ENCODE results near the gene SLC25A10.

The SLC25A10 gene

GRCh38 chr17:81711814-81712467 lies at the start of gene SLC25A10:
Gene SLC25A10, plus strand, starts transcription at chr17:81712284. Its CDS starts 143 bp downstream, at chr17:81712427.
- DNase-seq (ENCODE audit: low spot score): peak; percentile 75

- DNase-seq (ENCODE audit: low spot score): no peak
These were observed 48.0 kb upstream of the SLC25A10 start for GRCh38 chr17:81664051-81664470.

- peak; percentile 24 for DNase-seq (ENCODE audit: low spot score)
These were observed 46.6 kb upstream of the SLC25A10 start for GRCh38 chr17:81665205-81666091.

- no peak for DNase-seq (ENCODE audit: low spot score)
These were observed 46.1 kb upstream of the SLC25A10 start for GRCh38 chr17:81666092-81666341.

- DNase-seq (ENCODE audit: low spot score): peak; percentile 91
These were observed 45.5 kb upstream of the SLC25A10 start, which contains the start of the genes CCDC137 and OXLD1 for GRCh38 chr17:81666342-81667191. Gene CCDC137, plus strand, starts transcription at chr17:81666737. Its CDS starts 30 bp downstream, at chr17:81666767. Gene OXLD1, minus strand, starts transcription at chr17:81666605. Its CDS starts 28 bp downstream, at chr17:81666577.

GRCh38 chr17:81667754-81668153 lies 44.3 kb upstream of the SLC25A10 start:
- DNase-seq (ENCODE audit: low spot score): no peak

GRCh38 chr17:81672504-81672903 lies 39.6 kb upstream of the SLC25A10 start:
- DNase-seq (ENCODE audit: low spot score): no peak

GRCh38 chr17:81672954-81673353 lies 39.1 kb upstream of the SLC25A10 start:
- DNase-seq (ENCODE audit: low spot score): no peak

GRCh38 chr17:81673561-81674258 lies 38.4 kb upstream of the SLC25A10 start:
- no peak for DNase-seq (ENCODE audit: low spot score)

- peak; percentile 41 for DNase-seq (ENCODE audit: low spot score)
These were observed 36.4 kb upstream of the SLC25A10 start for GRCh38 chr17:81675515-81676221.

- no peak for DNase-seq (ENCODE audit: low spot score)
These were observed 35.2 kb upstream of the SLC25A10 start for GRCh38 chr17:81676906-81677305.

- DNase-seq (ENCODE audit: low spot score): no peak
These were observed 31.9 kb upstream of the SLC25A10 start for GRCh38 chr17:81680150-81680549.

- DNase-seq (ENCODE audit: low spot score): no peak
These were observed 30.4 kb upstream of the SLC25A10 start for GRCh38 chr17:81681672-81682071.

GRCh38 chr17:81682565-81683207 lies 29.4 kb upstream of the SLC25A10 start:
- no peak for DNase-seq (ENCODE audit: low spot score)

- DNase-seq (ENCODE audit: low spot score): no peak
These were observed 28.9 kb upstream of the SLC25A10 start for GRCh38 chr17:81683208-81683583.

- DNase-seq (ENCODE audit: low spot score): peak; percentile 98
These were observed 28.3 kb upstream of the SLC25A10 start, which contains the start of the genes ARL16 and HGS for GRCh38 chr17:81683584-81684441. Gene ARL16, minus strand, starts transcription at chr17:81683797. Its CDS starts 44 bp downstream, at chr17:81683753. Gene HGS, plus strand, starts transcription at chr17:81684011. Its CDS starts 56 bp downstream, at chr17:81684067.

GRCh38 chr17:81684442-81684911 lies 27.6 kb upstream of the SLC25A10 start:
- DNase-seq (ENCODE audit: low spot score): peak; percentile 37

- DNase-seq (ENCODE audit: low spot score): peak; percentile 36
These were observed 27.0 kb upstream of the SLC25A10 start for GRCh38 chr17:81685108-81685507.

GRCh38 chr17:81686614-81687013 lies 25.5 kb upstream of the SLC25A10 start:
- DNase-seq (ENCODE audit: low spot score): no peak
